GM19238 (cell line): ENCODE data around the gene FRAS1.
"Not testable (repeated sequence)": the region's sequence is repeated elsewhere in the genome, so short reads cannot be mapped to it uniquely, and the experiment has no call there.

Experiments
- DNase-seq: peaks from one replicate; pipeline ENCODE4 v3.0.0; 2011; ENCODE audit warnings: low spot score; ENCODE audit not compliant: insufficient read length

The FRAS1 gene

GRCh38 chr4:78424461-78424860, 367.3 kb downstream of the FRAS1 start:
- DNase-seq = no peak

GRCh38 chr4:78426972-78427371, 369.8 kb downstream of the FRAS1 start:
- DNase-seq = no peak

- no peak for DNase-seq
These were observed 371.9 kb downstream of the FRAS1 start for GRCh38 chr4:78428996-78429395.

GRCh38 chr4:78432896-78433295, 375.8 kb downstream of the FRAS1 start:
- DNase-seq = no peak

GRCh38 chr4:78437608-78438088, 380.5 kb downstream of the FRAS1 start:
- DNase-seq = no peak

GRCh38 chr4:78439328-78439727, 382.2 kb downstream of the FRAS1 start:
- DNase-seq = no peak

GRCh38 chr4:78441756-78442155, 384.6 kb downstream of the FRAS1 start:
- DNase-seq = no peak

- DNase-seq = no peak
These were observed 389.5 kb downstream of the FRAS1 start for GRCh38 chr4:78446619-78447018.

- no peak for DNase-seq
These were observed 394.3 kb downstream of the FRAS1 start for GRCh38 chr4:78451407-78451806.

GRCh38 chr4:78454016-78454415, 396.9 kb downstream of the FRAS1 start:
- DNase-seq = no peak

- DNase-seq = no peak
These were observed 400.6 kb downstream of the FRAS1 start for GRCh38 chr4:78457751-78458150.

- DNase-seq = no peak
These were observed 402.2 kb downstream of the FRAS1 start for GRCh38 chr4:78459327-78459726.

GRCh38 chr4:78460368-78460767, 403.2 kb downstream of the FRAS1 start:
- no peak for DNase-seq

GRCh38 chr4:78464265-78464664, 407.1 kb downstream of the FRAS1 start:
- DNase-seq = no peak

GRCh38 chr4:78467223-78467622, 410.1 kb downstream of the FRAS1 start:
- DNase-seq = not testable (repeated sequence)

- no peak for DNase-seq
These were observed 411.1 kb downstream of the FRAS1 start for GRCh38 chr4:78468272-78468671.

- no peak for DNase-seq
These were observed 419.1 kb downstream of the FRAS1 start for GRCh38 chr4:78476108-78476704.

- no peak for DNase-seq
These were observed 420.2 kb downstream of the FRAS1 start for GRCh38 chr4:78477276-78477675.

GRCh38 chr4:78478523-78478922, 421.4 kb downstream of the FRAS1 start:
- DNase-seq = no peak

- DNase-seq = no peak
These were observed 423.2 kb downstream of the FRAS1 start for GRCh38 chr4:78480286-78480685.

- no peak for DNase-seq
These were observed 424.1 kb downstream of the FRAS1 start for GRCh38 chr4:78481180-78481579.

GRCh38 chr4:78482281-78482680, 425.2 kb downstream of the FRAS1 start:
- DNase-seq = no peak

- DNase-seq = no peak
These were observed 426.7 kb downstream of the FRAS1 start for GRCh38 chr4:78483811-78484210.

- DNase-seq = no peak
These were observed 427.5 kb downstream of the FRAS1 start for GRCh38 chr4:78484574-78484973.
